ENCODE data around the gene DUSP28. TPM values are rescaled to one million over a fixed set of nuclear protein-coding genes. Genes with fewer than 3 reads are reported as not detected.

Gene DUSP28
- total RNA-seq, 3 donors from 2014 or later, result 3.5 to 5.3 (median 4.3) TPM

GRCh38 chr2:240600451-240600961, 40.3 kb downstream of the DUSP28 start:
- intact Hi-C loops (cut with DNase I, micrococcal nuclease), result no loop called here
- Histone ChIP-seq H3K9me3 (no peaks in the 10 kb centered on the region), H3K36me3 (ENCODE audit: low read depth) (no peaks in the 10 kb centered on the region), H3K4me1 (ENCODE audit: low read depth) (peaks cover 17% of the 10 kb centered on the region), H3K4me3 (no peak overlapping the region)
- no peak for TF ChIP-seq CTCF (IDR thresholded peaks at IDR 0.05)
- ATAC-seq, result no peak
- peak in 1 of 3 donors; percentile 29 for DNase-seq

GRCh38 chr2:240601061-240601830, 41.1 kb downstream of the DUSP28 start:
- H3K9me3 ChIP-seq, result no peaks in the 10 kb centered on the region
- TF ChIP-seq CTCF (IDR thresholded peaks at IDR 0.05), result no peak
- no peaks in the 10 kb centered on the region for H3K36me3 ChIP-seq (ENCODE audit: low read depth)
- ATAC-seq (no peak), DNase-seq (peak in 2 of 3 donors; percentile 23 to 46)
- H3K4me3 ChIP-seq, result no peak overlapping the region
- intact Hi-C loops (cut with DNase I, micrococcal nuclease), result no loop called here
- H3K4me1 ChIP-seq (ENCODE audit: low read depth), result peaks cover 17% of the 10 kb centered on the region

- peaks cover 17% of the 10 kb centered on the region for H3K4me1 ChIP-seq (ENCODE audit: low read depth)
- DNase-seq, result peak in 2 of 3 donors; percentile 22 to 51
- H3K4me3 ChIP-seq, result no peak overlapping the region
- no peaks in the 10 kb centered on the region for H3K36me3 ChIP-seq (ENCODE audit: low read depth)
- H3K9me3 ChIP-seq, result no peaks in the 10 kb centered on the region
- no peak for ATAC-seq
- no peak for TF ChIP-seq CTCF (IDR thresholded peaks at IDR 0.05)
- intact Hi-C loops (cut with DNase I, micrococcal nuclease), result no loop called here
Observed at GRCh38 chr2:240601831-240602160, 41.6 kb downstream of the DUSP28 start.

GRCh38 chr2:240602266-240603050, 42.3 kb downstream of the DUSP28 start:
- Histone ChIP-seq H3K4me3 (no peak overlapping the region), H3K4me1 (ENCODE audit: low read depth) (peaks cover 17% of the 10 kb centered on the region), H3K9me3 (no peaks in the 10 kb centered on the region), H3K36me3 (ENCODE audit: low read depth) (no peaks in the 10 kb centered on the region)
- no peak for TF ChIP-seq CTCF (IDR thresholded peaks at IDR 0.05)
- DNase-seq (peak in 2 of 3 donors; percentile 47 to 56), ATAC-seq (no peak)
- intact Hi-C loops (cut with DNase I, micrococcal nuclease), result no loop called here

- intact Hi-C loops (cut with DNase I, micrococcal nuclease), result no loop called here
- Histone ChIP-seq H3K4me1 (ENCODE audit: low read depth) (peaks cover 17% of the 10 kb centered on the region), H3K9me3 (no peaks in the 10 kb centered on the region), H3K36me3 (ENCODE audit: low read depth) (no peaks in the 10 kb centered on the region), H3K4me3 (no peak overlapping the region)
- TF ChIP-seq CTCF (IDR thresholded peaks at IDR 0.05), result no peak
- DNase-seq, result peak in 2 of 3 donors; percentile 46 to 60
- no peak for ATAC-seq
Observed at GRCh38 chr2:240603081-240603835, 43.1 kb downstream of the DUSP28 start.

All from mucosa of descending colon (tissue), 3 donors.